Measurements from ENCODE around the gene MYH1.

The MYH1 gene

DNA sequence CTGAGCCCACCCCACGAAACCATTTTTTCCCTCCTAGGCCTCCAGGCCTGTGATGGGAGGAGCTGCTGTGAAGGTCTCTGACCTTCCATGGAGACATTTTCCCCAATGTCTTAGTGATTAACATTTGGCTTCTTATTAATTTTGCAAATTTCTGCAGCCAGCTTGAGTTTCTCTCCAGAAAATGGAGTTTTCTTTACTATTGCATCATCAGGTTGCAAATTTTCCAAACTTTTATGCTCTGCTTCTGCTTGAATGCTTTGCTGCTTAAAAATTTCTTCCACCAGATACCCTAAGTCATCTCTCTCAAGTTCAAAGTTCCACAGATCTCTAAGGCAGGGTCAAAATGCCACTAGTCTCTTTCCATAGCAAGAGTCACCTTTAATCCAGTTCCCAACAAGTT is 36.1 kb downstream of the MYH1 start:
- DNase-seq (ENCODE audit: low read depth in 2 of 2): no peak

- no peak for DNase-seq (ENCODE audit: low read depth in 2 of 2)
Observed at GRCh38 chr17:10477701-10478100, 40.6 kb downstream of the MYH1 start.

DNA sequence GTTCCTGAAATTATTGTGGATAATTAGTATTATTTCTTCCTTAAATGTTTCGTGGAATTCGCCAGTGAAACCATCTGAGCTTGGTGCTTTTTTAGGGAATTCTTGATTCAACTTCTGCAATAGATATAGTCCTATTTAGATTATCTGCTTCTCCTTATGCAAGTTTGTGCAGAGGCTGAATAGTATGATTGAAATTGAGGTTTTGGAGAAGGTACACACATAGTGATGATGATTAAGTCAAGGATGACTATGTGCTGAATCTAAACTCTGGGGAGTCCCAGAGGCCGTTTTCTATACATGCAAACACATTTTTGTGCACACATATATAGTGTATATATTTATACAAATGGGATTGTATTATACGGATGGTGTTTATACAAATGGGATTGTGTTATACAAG is 43.8 kb downstream of the MYH1 start:
- DNase-seq (ENCODE audit: low read depth in 2 of 2): no peak

DNA sequence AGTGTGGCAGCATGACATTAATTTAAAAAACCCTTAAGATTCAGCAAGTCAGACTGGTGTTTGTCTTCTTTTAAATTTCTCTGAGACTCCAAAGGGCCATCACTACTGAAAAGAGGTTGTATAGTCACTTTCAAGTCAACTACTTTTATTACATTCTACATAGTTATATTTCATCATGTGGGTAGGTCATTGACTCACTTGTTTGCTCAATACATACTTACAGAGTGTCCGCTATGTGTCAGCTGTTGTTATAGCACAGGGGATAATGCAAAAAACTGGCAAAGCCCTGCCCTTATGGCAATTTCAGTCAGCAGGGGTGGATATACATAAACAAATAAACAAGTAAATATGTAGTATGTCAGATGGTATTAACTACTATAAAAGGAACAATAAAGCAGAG is 46.5 kb downstream of the MYH1 start:
- no peak for DNase-seq (ENCODE audit: low read depth in 2 of 2)

- no peak for DNase-seq (ENCODE audit: low read depth in 2 of 2)
Observed at GRCh38 chr17:10469459-10469858, 48.9 kb downstream of the MYH1 start, which contains the start of gene MYH4. MYH4 (minus strand) TSS chr17:10469559; CDS start chr17:10466745, 2,814 bp downstream.

DNA sequence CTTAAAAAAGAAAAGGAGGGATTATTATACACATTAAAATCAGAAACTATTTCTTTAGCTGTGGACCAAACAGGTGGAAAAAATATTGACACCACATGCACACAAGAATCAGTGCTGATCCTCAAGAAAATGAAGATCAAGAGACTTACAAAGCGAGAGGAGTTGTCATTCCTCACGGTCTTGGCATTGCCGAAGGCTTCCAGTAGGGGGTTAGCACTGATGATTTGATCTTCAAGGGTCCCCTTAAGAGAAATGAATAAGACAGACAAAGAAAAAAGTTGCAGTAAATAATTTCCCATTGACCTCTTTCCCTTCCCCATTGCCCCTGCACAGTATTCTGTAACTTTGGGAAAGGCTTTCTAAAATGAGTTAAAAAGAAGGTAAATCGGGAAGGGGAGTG is 54.9 kb downstream of the MYH1 start:
- no peak for DNase-seq (ENCODE audit: low read depth in 2 of 2)

GRCh38 chr17:10460062-10460461 is 58.3 kb downstream of the MYH1 start:
- no peak for DNase-seq (ENCODE audit: low read depth in 2 of 2)

- DNase-seq (ENCODE audit: low read depth in 2 of 2): no peak
Observed at GRCh38 chr17:10458701-10459100, 59.6 kb downstream of the MYH1 start.

- DNase-seq (ENCODE audit: low read depth in 2 of 2): no peak
Observed at GRCh38 chr17:10457952-10458351, 60.4 kb downstream of the MYH1 start.

DNA sequence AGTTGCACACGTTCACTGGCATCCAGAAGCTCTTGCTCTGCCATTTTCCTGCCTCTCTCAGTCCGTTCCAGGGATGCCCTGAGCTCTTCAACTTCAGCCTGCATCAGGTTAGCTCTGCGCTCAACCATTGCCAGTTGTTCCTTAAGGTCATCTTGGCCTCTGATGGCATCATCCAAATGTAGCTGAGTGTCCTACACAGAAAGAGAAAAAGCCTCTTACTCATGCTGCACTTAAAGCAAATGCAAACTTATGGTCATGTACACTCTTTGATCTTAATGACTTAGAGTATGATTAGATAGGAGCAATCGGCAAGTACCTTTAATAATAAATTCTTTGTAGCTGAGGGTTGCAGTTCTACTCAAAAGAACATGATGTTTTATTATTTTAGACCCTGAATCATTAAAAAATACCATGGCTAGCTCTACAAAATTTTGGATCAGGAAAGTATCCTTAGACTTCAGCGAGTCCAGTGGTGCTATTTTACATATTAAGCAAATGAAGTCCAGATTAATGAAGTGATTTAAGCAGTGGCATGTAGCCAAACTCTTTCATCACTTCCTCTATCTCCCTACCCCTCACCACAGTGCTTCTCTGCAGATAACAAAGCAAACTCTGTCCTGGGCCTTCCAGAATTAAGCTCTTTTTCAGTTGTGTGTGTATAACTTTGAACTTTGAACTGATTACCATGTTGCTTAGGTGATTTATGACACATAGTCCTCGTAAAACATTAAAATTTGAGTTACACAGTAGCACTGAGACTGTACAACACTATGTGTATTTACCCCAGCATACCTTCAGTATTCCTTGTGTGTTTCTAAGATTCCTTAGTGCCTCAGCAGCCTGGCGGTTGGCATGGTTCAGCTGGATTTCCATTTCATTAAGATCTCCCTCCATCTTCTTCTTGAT is 71.1 kb downstream of the MYH1 start:
- DNase-seq (ENCODE audit: low read depth in 2 of 2): no peak

All from stimulated activated CD4-positive, alpha-beta T cell treated with anti-CD3 and anti-CD28 coated beads, Interleukin-1b, Interleukin-23, amount 100 ng/mL, for 1 hour (primary cell).